ENCODE data around the gene ALK.

DNA sequence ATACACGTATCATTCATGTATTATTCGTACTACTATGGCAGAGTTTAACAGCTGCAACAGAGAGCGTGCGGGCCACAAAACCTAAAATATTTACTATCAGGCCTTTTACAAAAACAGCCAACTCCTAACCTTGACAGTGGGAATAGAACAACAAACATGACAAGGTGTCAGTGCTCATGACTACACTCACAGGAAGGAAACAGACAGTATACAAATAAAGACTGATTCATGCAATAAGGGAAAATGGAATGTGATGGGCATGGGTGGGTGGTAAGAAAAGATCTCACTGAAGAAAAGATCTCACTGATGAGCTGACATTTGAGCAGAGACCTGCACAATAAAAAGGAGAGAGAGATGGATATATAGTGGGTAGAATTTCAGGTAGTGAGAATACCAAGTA lies 347.8 kb downstream of the ALK start:
- TF ChIP-seq, protein P1, sequence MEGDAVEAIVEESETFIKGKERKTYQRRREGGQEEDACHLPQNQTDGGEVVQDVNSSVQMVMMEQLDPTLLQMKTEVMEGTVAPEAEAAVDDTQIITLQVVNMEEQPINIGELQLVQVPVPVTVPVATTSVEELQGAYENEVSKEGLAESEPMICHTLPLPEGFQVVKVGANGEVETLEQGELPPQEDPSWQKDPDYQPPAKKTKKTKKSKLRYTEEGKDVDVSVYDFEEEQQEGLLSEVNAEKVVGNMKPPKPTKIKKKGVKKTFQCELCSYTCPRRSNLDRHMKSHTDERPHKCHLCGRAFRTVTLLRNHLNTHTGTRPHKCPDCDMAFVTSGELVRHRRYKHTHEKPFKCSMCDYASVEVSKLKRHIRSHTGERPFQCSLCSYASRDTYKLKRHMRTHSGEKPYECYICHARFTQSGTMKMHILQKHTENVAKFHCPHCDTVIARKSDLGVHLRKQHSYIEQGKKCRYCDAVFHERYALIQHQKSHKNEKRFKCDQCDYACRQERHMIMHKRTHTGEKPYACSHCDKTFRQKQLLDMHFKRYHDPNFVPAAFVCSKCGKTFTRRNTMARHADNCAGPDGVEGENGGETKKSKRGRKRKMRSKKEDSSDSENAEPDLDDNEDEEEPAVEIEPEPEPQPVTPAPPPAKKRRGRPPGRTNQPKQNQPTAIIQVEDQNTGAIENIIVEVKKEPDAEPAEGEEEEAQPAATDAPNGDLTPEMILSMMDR (IDR thresholded peaks at IDR 0.05; ENCODE audit: low read length): no peak
- no peak for TF ChIP-seq EZH2phosphoT487 (IDR thresholded peaks at IDR 0.05; ENCODE audit: low read length)
